GM19328 (cell line): ENCODE results near the gene STIP1.

ENCODE experiments used
- ATAC-seq: cut with Tn5 transposase; IDR thresholded peaks from one replicate; pipeline ENCODE4 v1.9.1; 2021; ENCODE audit warnings: mild to moderate bottlenecking, moderate library complexity; ENCODE audit not compliant: unreplicated experiment

Gene STIP1

GRCh38 chr11:64220271-64220670 lies 34.3 kb downstream of the STIP1 start:
- ATAC-seq, result no peak

- no peak for ATAC-seq
Measured at GRCh38 chr11:64220798-64221197, 34.8 kb downstream of the STIP1 start.

- no peak for ATAC-seq
Measured at GRCh38 chr11:64222651-64223000, 36.7 kb downstream of the STIP1 start.

DNA sequence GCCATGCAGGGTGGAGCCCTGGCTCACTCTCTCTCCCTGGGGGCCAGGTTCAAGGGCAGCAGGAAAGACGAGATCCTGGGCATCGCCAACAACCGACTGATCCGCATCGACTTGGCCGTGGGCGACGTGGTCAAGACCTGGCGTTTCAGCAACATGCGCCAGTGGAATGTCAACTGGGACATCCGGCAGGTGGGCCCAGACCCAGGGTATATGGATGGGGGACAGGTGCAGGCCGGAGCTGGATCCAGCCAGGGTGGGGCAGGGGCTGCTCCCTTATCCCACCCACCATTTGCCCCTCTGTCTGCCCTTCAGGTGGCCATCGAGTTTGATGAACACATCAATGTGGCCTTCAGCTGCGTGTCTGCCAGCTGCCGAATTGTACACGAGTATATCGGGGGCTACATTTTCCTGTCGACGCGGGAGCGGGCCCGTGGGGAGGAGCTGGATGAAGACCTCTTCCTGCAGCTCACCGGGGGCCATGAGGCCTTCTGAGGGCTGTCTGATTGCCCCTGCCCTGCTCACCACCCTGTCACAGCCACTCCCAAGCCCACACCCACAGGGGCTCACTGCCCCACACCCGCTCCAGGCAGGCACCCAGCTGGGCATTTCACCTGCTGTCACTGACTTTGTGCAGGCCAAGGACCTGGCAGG lies 37.2 kb downstream of the STIP1 start:
- ATAC-seq, result no peak

DNA sequence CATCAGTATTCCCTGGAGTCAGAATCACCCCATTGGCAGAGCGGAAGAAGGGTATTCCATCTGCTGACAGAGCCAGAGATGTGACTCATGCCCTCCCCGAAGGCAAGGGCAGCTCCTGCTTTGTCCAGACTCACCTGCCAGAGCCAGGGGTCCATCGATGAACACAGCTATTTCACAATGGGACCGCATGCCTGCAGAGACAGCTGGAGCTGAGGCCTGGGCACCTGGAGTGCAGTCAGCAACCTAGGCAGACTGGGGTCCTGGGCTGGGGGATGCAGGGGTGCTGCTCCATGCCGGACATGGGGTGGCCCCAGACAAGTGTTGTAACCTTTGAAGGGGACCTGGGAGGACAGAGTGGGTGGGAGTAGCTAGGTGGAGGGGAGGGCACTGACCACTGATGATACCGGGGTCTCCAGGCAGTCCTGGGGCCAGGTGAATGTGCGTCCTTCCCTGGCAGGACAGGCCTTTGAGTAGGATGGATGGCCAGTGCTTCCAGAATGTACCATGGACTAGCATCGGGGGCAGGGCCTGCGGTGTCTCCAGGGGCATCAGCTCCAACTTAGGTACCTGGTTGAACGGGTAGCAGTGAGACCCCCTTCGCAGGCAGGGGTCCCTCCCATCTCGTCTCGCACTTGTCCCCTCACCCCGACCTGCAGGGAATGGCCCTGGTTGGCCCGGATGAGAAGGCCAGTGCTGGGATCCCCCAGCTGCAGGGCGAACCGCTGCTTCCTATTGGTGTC lies 38.4 kb downstream of the STIP1 start:
- ATAC-seq, result no peak

- ATAC-seq, result no peak
Measured at GRCh38 chr11:64224891-64225607, 39.1 kb downstream of the STIP1 start.

DNA sequence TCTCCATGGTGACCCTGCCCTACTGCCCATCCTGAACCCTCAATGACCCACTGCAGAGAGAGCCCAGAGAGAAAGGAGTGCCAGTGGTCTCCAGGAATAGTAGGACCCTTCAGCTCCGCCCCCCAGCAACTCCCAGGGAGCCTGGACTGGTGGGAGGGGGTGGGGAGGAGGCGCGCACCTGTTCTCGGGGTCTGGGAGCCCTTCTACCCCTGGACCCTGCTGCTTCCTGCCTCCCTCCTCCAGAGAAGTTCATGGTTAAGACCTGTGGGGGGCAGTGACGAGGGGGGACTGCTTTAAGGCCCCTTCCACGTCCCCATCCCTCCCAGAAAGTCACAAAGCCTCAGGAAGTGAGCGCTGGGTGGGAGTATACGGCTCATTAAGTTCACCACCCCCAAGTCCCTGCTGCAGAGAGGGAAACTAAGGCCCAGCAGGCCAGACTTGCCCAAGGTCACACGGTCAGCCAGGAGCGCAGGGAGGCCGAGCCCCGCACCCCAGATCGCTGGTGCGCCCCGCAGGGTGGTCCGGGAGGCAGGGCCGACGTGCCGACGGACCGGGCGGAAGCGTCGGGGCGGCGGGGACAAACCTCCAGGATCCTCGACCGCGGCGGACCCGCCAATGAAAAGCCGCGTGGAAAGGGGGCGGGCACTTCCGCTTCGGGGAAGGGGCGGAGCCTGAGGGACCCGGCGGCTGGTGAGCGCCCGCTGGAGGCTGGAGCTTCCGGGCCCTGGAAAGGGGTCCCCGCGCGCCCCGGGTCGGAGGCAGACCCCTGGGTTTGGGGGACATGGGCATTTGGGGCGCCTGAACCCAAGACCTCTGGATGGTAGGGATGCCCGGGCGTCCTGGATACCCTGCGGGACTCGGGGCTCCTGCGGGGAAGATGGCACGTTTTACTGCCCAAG lies 39.9 kb downstream of the STIP1 start, which contains the start of the genes NUDT22 and TRPT1:
NUDT22 (plus strand) TSS at position 667 of the 899 bp plus-strand sequence. CDS start 379 bp downstream, outside the sequence.
TRPT1 (minus strand) TSS at position 579 of the 899 bp plus-strand sequence; CDS start at position 253, 326 bp downstream.
- ATAC-seq, result peak; percentile 39

DNA sequence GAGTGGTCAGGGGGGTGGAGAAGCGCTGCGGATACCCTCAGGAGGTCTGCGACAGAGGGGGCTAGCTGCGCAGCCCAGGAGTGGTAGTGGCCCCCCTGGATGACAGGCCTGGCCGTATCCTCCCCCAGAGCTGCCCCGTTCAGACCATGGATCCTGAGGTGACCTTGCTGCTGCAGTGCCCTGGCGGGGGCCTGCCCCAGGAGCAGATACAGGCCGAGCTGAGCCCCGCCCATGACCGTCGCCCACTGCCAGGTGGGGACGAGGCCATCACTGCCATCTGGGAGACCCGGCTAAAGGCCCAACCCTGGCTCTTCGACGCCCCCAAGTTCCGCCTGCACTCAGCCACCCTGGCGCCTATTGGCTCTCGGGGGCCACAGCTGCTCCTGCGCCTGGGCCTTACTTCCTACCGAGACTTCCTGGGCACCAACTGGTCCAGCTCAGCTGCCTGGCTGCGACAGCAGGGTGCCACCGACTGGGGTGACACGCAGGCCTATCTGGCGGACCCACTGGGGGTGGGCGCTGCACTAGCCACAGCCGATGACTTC lies 40.6 kb downstream of the STIP1 start:
- no peak for ATAC-seq

DNA sequence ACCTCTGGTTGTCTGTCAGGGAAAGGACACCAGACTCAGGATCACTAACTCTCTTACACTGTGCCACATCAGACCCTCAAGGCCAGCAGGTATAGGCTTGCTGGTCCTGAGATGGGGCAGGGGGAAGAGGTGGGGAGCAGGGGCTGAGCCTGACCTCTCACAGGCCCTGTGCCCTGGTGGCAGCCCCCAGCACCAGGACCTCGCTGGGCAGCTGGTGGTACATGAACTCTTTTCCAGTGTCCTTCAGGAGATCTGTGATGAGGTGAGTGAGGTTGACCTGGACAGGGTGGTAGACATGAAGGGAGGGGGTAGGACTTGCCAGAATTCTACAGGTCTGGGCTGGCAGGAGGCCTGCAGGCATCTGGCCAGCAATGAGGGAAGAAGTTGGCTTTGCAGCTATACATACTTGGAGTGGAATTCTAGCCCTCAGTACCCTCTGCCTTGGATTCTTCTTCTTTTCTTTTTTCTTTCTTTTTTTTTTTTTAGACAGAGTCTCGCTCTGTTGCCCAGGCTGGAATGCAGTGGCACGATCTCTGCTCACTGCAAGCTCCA lies 41.5 kb downstream of the STIP1 start:
- ATAC-seq, result no peak

DNA sequence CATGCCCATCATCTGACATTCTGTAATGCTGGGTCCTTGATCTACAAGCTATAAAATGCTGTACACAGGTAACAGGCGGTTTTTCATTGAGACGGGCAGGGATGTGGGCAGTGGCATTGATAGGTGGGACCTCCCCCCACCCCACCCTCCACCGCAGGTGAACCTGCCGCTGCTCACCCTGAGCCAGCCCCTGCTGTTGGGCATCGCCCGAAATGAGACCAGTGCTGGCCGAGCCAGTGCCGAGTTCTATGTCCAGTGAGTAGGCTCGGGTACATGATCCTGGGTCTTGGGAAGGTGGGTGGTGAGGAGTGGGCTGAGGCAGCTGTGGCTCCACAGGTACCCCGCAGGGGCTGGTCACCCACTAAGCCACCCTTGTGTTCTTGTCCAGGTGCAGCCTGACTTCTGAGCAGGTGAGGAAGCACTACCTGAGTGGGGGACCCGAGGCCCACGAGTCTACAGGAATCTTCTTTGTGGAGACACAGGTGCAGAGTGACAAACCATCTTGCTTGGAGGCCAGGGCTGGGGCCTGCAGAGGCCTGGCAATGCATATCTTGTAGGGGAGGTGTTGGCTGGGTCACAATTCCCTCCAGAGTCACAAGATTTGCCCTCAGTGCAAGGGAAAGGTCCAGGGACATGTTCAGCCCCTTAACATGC lies 43.2 kb downstream of the STIP1 start:
- no peak for ATAC-seq

GRCh38 chr11:64229744-64230170 lies 43.8 kb downstream of the STIP1 start:
- ATAC-seq, result no peak

GRCh38 chr11:64230171-64230984 lies 44.4 kb downstream of the STIP1 start, which contains the start of gene DNAJC4:
Gene DNAJC4, plus strand, starts transcription at chr11:64230548. Its CDS starts 307 bp downstream, at chr11:64230855.
- ATAC-seq, result no peak

DNA sequence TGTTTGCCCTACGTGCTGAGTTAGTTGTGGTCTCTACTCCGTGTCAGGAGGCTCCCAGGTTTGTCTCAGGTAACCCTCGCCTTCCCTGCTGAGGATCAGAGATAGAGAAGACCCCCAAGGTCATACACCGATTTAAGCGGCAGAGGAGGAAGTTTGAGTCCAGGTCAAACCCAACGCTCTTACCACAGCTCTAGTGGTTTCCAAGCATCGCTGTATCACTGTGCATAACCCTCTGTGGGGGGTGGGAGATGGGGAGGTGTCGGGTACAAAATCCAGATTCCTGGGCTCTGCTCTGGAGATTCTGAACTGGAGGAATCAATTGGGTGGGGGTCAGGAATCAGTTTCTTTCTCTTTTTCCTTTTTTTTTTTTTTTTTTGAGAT lies 45.0 kb downstream of the STIP1 start:
- ATAC-seq, result no peak

DNA sequence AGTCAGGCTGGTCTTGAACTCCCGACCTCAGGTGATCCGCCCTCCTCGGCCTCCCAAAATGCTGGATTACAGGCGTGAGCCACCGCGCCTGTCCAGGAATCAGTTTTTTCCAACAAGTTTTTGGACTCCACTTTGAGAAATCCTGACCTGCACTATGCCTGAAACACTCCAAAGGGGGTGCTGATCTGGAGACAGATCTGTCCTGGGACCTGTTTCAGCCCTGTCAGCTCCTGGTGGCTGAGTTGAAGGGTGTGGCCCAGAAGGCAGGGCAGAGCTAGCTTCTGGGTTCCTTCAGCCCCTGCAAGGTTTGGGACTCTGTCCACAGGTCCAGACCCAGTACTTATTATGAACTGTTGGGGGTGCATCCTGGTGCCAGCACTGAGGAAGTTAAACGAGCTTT lies 45.6 kb downstream of the STIP1 start:
- ATAC-seq, result no peak

DNA sequence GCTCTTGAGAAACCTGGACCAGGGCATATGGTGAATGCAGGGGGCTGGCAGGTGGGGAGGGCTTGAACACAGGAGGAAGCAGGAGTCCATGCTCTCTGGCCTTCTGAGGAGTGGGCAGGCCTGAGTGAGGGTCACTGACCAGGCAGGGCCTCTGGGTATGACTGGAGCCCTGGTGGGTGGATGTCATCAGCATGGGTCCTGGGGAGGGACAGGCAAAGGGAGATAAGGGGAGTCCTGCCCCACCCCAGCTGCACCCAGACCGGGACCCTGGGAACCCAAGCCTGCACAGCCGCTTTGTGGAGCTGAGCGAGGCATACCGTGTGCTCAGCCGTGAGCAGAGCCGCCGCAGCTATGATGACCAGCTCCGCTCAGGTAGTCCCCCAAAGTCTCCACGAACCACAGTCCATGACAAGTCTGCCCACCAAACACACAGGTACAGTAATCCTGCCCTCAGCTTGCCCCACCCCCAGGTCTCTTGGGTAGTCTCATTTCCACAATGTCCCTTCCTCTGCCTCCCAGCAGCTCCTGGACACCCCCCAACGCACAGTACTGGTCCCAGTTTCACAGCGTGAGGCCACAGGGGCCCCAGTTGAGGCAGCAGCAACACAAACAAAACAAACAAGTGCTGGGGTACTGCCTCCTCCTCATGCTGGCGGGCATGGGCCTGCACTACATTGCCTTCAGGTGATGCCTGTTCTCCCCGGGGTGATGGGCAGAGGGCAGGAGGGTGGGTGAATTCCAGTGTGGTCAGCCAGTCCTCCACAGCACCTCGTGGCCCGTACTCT lies 46.4 kb downstream of the STIP1 start:
- no peak for ATAC-seq

DNA sequence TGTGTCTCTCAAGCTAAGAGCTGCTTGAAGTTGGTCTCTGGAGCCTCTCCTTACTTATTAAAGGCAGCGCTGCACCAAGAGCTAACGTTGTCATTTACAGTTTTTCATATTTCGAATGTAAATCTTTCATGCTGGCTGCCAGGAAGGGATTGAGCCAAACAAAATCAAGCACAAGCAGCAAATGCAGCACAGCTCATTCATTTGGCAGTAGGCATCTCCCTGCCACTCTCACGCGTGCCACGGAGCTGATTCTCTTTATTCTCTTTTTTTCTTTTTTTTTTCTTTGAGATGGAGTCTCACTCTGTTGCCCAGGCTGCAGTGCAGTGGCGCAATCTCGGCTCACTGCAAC lies 47.0 kb downstream of the STIP1 start:
- ATAC-seq, result no peak

DNA sequence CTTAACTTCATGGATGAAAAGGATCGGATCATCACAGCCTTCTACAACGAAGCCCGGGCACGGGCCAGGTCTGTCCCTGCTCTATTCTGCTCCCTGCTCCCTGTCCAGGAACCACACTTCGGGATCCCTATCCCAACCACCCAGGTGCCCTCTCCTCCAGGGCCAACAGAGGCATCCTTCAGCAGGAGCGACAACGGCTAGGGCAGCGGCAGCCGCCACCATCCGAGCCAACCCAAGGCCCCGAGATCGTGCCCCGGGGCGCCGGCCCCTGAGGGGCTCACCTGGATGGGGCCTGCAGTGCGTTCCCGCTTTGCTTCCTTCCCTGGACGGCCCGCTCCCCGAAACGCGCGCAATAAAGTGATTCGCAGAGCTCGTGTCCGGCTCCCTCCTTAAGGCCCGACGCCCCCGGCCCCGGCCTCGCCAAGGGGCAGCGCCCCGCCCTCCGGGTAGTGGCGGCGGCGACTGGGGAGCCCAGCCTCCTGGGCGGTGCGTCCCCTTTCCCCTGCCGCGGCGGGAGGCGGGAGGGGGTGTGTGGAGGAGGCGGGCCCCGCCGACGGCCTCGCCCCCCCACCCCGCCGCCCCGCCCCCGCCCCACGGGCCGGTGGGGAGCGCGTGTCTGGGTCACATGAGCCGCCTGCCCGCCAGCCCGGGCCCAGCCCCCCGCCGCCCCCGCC lies 48.1 kb downstream of the STIP1 start, which contains the start of gene VEGFB:
VEGFB (plus strand) TSS at position 672 of the 674 bp plus-strand sequence. CDS start 250 bp downstream, outside the sequence.
- ATAC-seq, result no peak
